Mesenchymal stem cell (in vitro differentiated cells and primary cell): ENCODE data around the gene AIPL1.

Experiments used
- DNase-seq: peaks from one replicate; pipeline ENCODE4 v3.0.0-alpha.2; 2013
- H2AFZ ChIP-seq: one replicate; pipeline ENCODE4 v1.6.1; 2013; ENCODE audit warnings: low read depth, mild to moderate bottlenecking, control low read depth, inconsistent platforms, low read length, moderate library complexity
- H2AK5ac ChIP-seq: 2 replicates; pipeline ENCODE4 v1.6.1; 2013; ENCODE audit warnings: low read length, moderate library complexity, mild to moderate bottlenecking, inconsistent platforms; ENCODE audit not compliant: severe bottlenecking
- H2BK120ac ChIP-seq: one replicate; pipeline ENCODE4 v1.6.1; 2013; ENCODE audit warnings: low read depth, mild to moderate bottlenecking, inconsistent platforms, low read length, moderate library complexity
- H2BK12ac ChIP-seq, 2 experiments: one replicate each; pipeline ENCODE4 v1.6.1; 2013; ENCODE audit warnings: inconsistent platforms in 2 of 2, low read length in 2 of 2, mild to moderate bottlenecking in 2 of 2, moderate library complexity in 2 of 2, control low read depth in 1 of 2
- H2BK15ac ChIP-seq: one replicate; pipeline ENCODE4 v1.6.1; 2013; ENCODE audit warnings: mild to moderate bottlenecking, low read depth, inconsistent platforms; ENCODE audit not compliant: poor library complexity, severe bottlenecking
- H2BK5ac ChIP-seq: 2 replicates; pipeline ENCODE4 v1.6.1; 2013; ENCODE audit warnings: low read depth, mild to moderate bottlenecking, low read length, control low read depth, inconsistent platforms; ENCODE audit not compliant: poor library complexity, severe bottlenecking
- H3K14ac ChIP-seq, 2 experiments: one replicate each; pipeline ENCODE4 v1.6.1; 2013; ENCODE audit warnings: inconsistent platforms in 2 of 2, low read length in 2 of 2, control low read depth in 1 of 2, mild to moderate bottlenecking in 1 of 2, moderate library complexity in 1 of 2
- H3K18ac ChIP-seq, 2 experiments: one replicate each; pipeline ENCODE4 v1.6.1; 2013; ENCODE audit warnings: inconsistent platforms in 2 of 2, low read length in 2 of 2, control low read depth in 1 of 2, low read depth in 1 of 2, mild to moderate bottlenecking in 1 of 2
- H3K23ac ChIP-seq, 2 experiments: one replicate each; pipeline ENCODE4 v1.6.1; 2013; ENCODE audit warnings: inconsistent platforms in 2 of 2, low read length in 2 of 2, mild to moderate bottlenecking in 2 of 2, moderate library complexity in 2 of 2, control low read depth in 1 of 2
- H3K27ac ChIP-seq: 2 replicates; pipeline ENCODE4 v1.5.1; 2013; ENCODE audit warnings: mild to moderate bottlenecking, moderate library complexity, low read length, control low read depth, inconsistent platforms; ENCODE audit not compliant: poor library complexity, severe bottlenecking
- H3K27me3 ChIP-seq, 2 experiments: 2 replicates each; pipeline versions ENCODE4 v1.6.1 to v1.7.0; 2013; ENCODE audit warnings: low read length in 2 of 2, mild to moderate bottlenecking in 2 of 2, moderate library complexity in 2 of 2, control low read depth in 1 of 2, inconsistent platforms in 1 of 2; ENCODE audit not compliant: control insufficient read depth in 1 of 2, insufficient read depth in 1 of 2
- H3K36me3 ChIP-seq, 2 experiments: 2 replicates each; pipeline versions ENCODE4 v1.6.1 to v1.7.0; 2013; ENCODE audit warnings: low read length in 2 of 2, control low read depth in 1 of 2, inconsistent platforms in 1 of 2, low read depth in 1 of 2, mild to moderate bottlenecking in 1 of 2; ENCODE audit not compliant: insufficient read depth in 2 of 2, control insufficient read depth in 1 of 2
- H3K4ac ChIP-seq, 2 experiments: one replicate each; pipeline ENCODE4 v1.6.1; 2013; ENCODE audit warnings: inconsistent platforms in 2 of 2, low read length in 2 of 2, mild to moderate bottlenecking in 2 of 2, moderate library complexity in 2 of 2, control low read depth in 1 of 2, low read depth in 1 of 2
- H3K4me1 ChIP-seq: 2 replicates; pipeline ENCODE4 v1.6.1; 2013; ENCODE audit warnings: low read depth, low read length, control low read depth; ENCODE audit not compliant: control insufficient read depth, insufficient read depth
- H3K4me2 ChIP-seq: 2 replicates; pipeline ENCODE4 v1.6.1; 2013; ENCODE audit warnings: low read length, mild to moderate bottlenecking, inconsistent platforms; ENCODE audit not compliant: poor library complexity, severe bottlenecking
- H3K4me3 ChIP-seq, 2 experiments: 2 replicates each; pipeline versions ENCODE4 v1.5.1 to v1.7.0; 2013; ENCODE audit warnings: low read length in 2 of 2, mild to moderate bottlenecking in 2 of 2, control low read depth in 1 of 2, low read depth in 1 of 2; ENCODE audit not compliant: insufficient read depth in 1 of 2
- H3K79me1 ChIP-seq: replicated peaks from 2 replicates; pipeline ENCODE4 v1.6.1; 2013; ENCODE audit warnings: mild to moderate bottlenecking, control low read depth, low read length, inconsistent platforms; ENCODE audit not compliant: poor library complexity, severe bottlenecking
- H3K9ac ChIP-seq: 2 replicates; pipeline ENCODE4 v1.7.0; 2013; ENCODE audit warnings: mild to moderate bottlenecking, low read length, moderate library complexity
- H3K9me3 ChIP-seq: 2 replicates; pipeline ENCODE4 v1.7.0; 2013; ENCODE audit warnings: mild to moderate bottlenecking, low read length; ENCODE audit not compliant: control insufficient read depth
- H4K8ac ChIP-seq: one replicate; pipeline ENCODE4 v1.6.1; 2013; ENCODE audit warnings: inconsistent platforms, mild to moderate bottlenecking, low read length, moderate library complexity
- H4K91ac ChIP-seq: one replicate; pipeline ENCODE4 v1.6.1; 2013; ENCODE audit warnings: mild to moderate bottlenecking, low read length, inconsistent platforms
- WGBS: methylation state at CpG from one replicate; pipeline ENCODE4 v1.1.7; 2013; ENCODE audit warnings: mixed read lengths; 5-methylcytosine and 5-hydroxymethylcytosine counted together

The AIPL1 gene

DNA sequence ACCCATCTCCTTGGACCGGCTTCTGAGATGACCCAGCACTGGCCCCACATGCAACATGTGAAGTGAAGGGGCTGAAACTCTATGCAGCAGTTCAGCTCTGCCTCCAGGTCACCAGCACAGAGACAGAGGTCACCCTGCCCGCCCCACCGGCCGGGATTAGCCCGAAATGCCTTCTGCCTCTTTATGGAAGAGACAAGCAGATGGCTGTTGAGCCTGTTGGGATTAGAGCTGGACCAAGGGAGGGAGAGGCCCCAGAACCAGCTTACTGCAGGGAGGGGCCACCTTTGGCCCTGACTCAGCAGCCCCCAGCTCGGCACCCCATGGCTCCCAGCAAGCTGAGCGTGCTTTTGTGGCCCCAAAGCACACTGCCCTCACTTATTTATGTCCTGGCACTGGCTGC, 5.7 kb downstream of the AIPL1 start:
- no peak overlapping the region for H2AFZ ChIP-seq
- H2BK5ac ChIP-seq, result no peak overlapping the region
- H3K27ac ChIP-seq, result no peak overlapping the region
- no peak overlapping the region for H3K4ac ChIP-seq
- H3K4me1 ChIP-seq, result peaks cover 2% of the 10 kb centered on the region
- no peak overlapping the region for H3K14ac ChIP-seq
- no peak overlapping the region for H4K91ac ChIP-seq
- no peak overlapping the region for H2BK120ac ChIP-seq
- no peak overlapping the region for H3K4me3 ChIP-seq
- H3K27me3 ChIP-seq, result peaks cover under 1% of the 10 kb centered on the region in 2 experiments
- H3K9ac ChIP-seq, result no peak overlapping the region
- no peak overlapping the region for H4K8ac ChIP-seq
- H3K9me3 ChIP-seq, result no peaks in the 10 kb centered on the region
- H2AK5ac ChIP-seq, result no peak overlapping the region
- no peaks in the 10 kb centered on the region for H3K36me3 ChIP-seq
- H2BK12ac ChIP-seq, result no peak overlapping the region
- H3K23ac ChIP-seq, result no peak overlapping the region
- no peak overlapping the region for H3K4me2 ChIP-seq
- no peaks in the 10 kb centered on the region for H3K79me1 ChIP-seq
- H2BK15ac ChIP-seq, result no peak overlapping the region
- 90% methylated on average over 7 of the region's 7 CpGs for WGBS
- H3K18ac ChIP-seq, result no peak overlapping the region
- DNase-seq, result no peak

DNA sequence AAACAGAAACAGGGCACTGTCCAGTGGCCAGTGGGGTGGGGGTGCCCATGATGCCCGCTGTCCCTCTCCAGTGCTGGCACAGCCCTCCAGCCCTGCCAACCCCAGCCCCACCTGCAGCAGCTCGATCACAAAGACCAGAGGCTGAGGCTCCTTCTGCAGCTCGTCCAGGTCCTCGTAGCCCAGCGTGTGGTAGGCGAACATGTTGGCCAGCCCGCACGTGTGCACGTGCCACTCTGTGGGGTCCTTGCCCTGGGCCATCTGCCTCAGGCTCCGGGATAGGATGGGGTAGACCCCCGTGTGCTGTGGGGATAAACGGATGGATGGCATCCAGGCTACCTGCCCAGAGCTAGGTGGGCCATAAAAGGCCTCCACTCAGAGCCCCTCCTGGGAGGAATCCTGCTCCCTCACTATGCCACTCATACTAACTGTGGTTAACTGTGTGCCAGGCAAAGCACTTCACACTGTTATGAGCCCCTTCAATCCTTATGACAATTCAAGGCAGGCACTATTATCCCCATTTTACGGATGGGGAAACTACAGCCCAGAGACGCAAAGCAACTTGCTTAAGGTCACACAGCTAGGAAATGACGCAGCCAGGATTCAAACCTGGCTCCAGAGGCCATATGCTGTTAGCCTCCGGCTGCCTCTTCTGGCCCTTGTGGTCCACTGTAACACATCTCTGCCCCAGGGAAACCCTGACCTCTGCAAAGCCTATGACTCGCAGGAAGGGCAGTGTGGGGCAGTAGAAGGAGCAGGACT, 6.5 kb downstream of the AIPL1 start:
- Histone ChIP-seq H3K4me1 (peaks cover 2% of the 10 kb centered on the region), H2AFZ (no peak overlapping the region), H3K23ac (no peak overlapping the region)

DNA sequence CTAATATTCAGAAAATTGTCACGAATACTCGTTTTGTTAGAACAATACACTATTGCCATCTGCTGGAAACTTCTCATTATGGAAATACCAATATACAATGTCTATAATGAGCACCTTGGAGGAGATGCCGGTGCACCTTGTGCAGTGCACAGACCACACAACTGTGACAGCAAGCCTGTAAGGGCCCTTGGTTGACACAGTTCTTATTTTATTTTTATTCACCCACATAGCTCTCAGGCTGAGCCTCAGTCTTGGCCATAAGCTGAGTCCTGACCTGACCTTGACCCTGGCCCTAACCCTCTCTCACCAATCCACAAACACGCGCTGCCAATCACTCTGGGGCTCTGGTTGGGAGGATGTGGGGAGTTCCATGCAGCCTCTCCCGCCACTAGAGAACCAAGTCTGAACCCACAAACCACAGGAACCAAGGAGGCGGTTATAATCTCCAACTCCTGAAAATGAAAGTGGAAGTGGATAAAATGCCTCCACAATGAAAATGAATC, 7.6 kb downstream of the AIPL1 start:
- H3K4me1 ChIP-seq, result peaks cover 2% of the 10 kb centered on the region
- no peak overlapping the region for H2BK15ac ChIP-seq
- H3K4me2 ChIP-seq, result peak overlapping the region; percentile 34
- no peak overlapping the region for H2BK5ac ChIP-seq
- H3K27me3 ChIP-seq, result peaks cover 10 to 15% of the 10 kb centered on the region in 2 experiments
- H2BK12ac ChIP-seq, result no peak overlapping the region
- H3K36me3 ChIP-seq, result no peaks in the 10 kb centered on the region
- WGBS, result 75% methylated on average over 5 of the region's 7 CpGs
- no peaks in the 10 kb centered on the region for H3K79me1 ChIP-seq
- no peak overlapping the region for H2AK5ac ChIP-seq
- H3K18ac ChIP-seq, result no peak overlapping the region
- no peak overlapping the region for H3K27ac ChIP-seq
- H2AFZ ChIP-seq, result no peak overlapping the region
- H4K91ac ChIP-seq, result no peak overlapping the region
- no peak overlapping the region for H3K4ac ChIP-seq
- H2BK120ac ChIP-seq, result no peak overlapping the region
- H3K23ac ChIP-seq, result no peak overlapping the region
- peak overlapping the region in 1 of 2 experiments; percentile 67 for H3K4me3 ChIP-seq
- H4K8ac ChIP-seq, result peak overlapping the region; percentile 49
- H3K9ac ChIP-seq, result peak overlapping the region; percentile 75
- H3K9me3 ChIP-seq, result no peaks in the 10 kb centered on the region
- DNase-seq, result peak; percentile 52
- no peak overlapping the region for H3K14ac ChIP-seq

More for the DNA sequence above, 6.5 kb downstream of the AIPL1 start:
- Histone ChIP-seq H3K27me3 (peaks cover 8 to 9% of the 10 kb centered on the region in 2 experiments), H3K36me3 (no peaks in the 10 kb centered on the region), H3K14ac (no peak overlapping the region), H3K9me3 (no peaks in the 10 kb centered on the region), H3K27ac (no peak overlapping the region), H2BK12ac (no peak overlapping the region), H4K8ac (no peak overlapping the region), H3K4me3 (no peak overlapping the region), H4K91ac (no peak overlapping the region), H2BK120ac (no peak overlapping the region), H3K4ac (no peak overlapping the region), H3K9ac (no peak overlapping the region), H2BK5ac (no peak overlapping the region), H2AK5ac (no peak overlapping the region), H2BK15ac (no peak overlapping the region), H3K79me1 (no peaks in the 10 kb centered on the region), H3K18ac (no peak overlapping the region), H3K4me2 (no peak overlapping the region)
- WGBS, result 91% methylated on average over 17 of the region's 17 CpGs
- no peak for DNase-seq

DNA sequence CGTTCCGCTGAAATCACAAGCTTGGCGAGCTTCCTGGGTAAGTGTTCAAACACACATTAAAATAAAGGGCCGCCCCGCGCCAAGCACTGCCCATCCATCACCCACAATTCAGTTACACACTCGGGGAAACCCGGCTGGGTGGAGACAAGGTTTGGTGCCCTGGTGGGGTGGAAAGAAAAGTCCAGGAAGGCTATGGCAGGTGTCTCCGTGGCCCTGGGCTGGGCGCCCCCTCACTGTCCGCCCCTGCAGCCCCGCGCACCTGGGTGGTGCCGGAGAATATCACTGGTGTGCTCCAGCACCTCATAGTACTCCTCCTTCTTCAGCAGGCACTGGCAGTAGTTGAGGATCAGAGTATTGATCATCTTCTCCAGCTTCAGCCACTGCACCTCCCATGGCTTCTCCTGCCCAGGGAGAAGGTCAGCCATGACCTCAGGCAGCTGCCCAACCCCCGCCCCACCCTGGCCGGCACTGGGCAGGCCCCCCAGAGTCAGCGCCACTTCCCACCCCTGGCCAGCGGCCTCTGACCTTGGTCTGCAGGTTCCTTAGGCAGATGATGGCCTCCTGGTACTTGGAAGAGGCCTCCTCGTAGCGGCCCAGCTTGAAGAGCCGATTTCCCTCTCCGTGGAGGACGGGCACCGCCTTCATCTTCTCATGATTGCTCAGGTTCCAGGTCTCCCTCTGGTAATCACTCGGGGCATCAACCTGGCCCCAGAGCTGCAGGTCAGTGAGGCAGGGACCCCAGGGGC, 8.4 kb downstream of the AIPL1 start:
- H3K27ac ChIP-seq, result no peak overlapping the region
- H3K9ac ChIP-seq, result no peak overlapping the region
- no peak overlapping the region for H2BK120ac ChIP-seq
- H3K14ac ChIP-seq, result no peak overlapping the region
- no peak overlapping the region for H2BK15ac ChIP-seq
- no peak overlapping the region for H3K18ac ChIP-seq
- H2BK5ac ChIP-seq, result no peak overlapping the region
- H3K79me1 ChIP-seq, result no peaks in the 10 kb centered on the region
- no peak overlapping the region for H3K23ac ChIP-seq
- H2AK5ac ChIP-seq, result no peak overlapping the region
- no peak overlapping the region for H3K4me2 ChIP-seq
- H2BK12ac ChIP-seq, result no peak overlapping the region
- no peaks in the 10 kb centered on the region for H3K9me3 ChIP-seq
- peaks cover 2% of the 10 kb centered on the region for H3K4me1 ChIP-seq
- no peak overlapping the region for H3K4me3 ChIP-seq
- no peaks in the 10 kb centered on the region for H3K36me3 ChIP-seq
- no peak overlapping the region for H4K91ac ChIP-seq
- 85% methylated on average over 20 of the region's 25 CpGs for WGBS
- no peak overlapping the region for H3K4ac ChIP-seq
- no peak for DNase-seq
- peaks cover 10 to 15% of the 10 kb centered on the region in 2 experiments for H3K27me3 ChIP-seq
- H4K8ac ChIP-seq, result no peak overlapping the region
- H2AFZ ChIP-seq, result no peak overlapping the region
